ENCODE measurements around the gene ANKZF1. TPM values are rescaled to one million over a fixed set of nuclear protein-coding genes. Genes with fewer than 3 reads are reported as not detected.
A peak's percentile ranks its signal among the peaks of the same experiment; 100 is the strongest.

The ANKZF1 gene
- total RNA-seq, 1 donor from 2014 or later: 38.0 TPM

- TF ChIP-seq CTCF (IDR thresholded peaks at IDR 0.05): no peak
- H3K27me3 Mint-ChIP-seq (ENCODE audit: low read depth): no peaks in the 10 kb centered on the region
- no peak overlapping the region for H3K4me3 Mint-ChIP-seq (ENCODE audit: unreplicated experiment)
- H3K4me1 Mint-ChIP-seq (ENCODE audit: low read depth): peaks cover 55% of the 10 kb centered on the region
- H3K27ac Mint-ChIP-seq (ENCODE audit: unreplicated experiment): no peak overlapping the region
- peak; percentile 69 for DNase-seq (ENCODE audit: low spot score)
- H3K36me3 Mint-ChIP-seq (ENCODE audit: low read depth): peaks cover 11% of the 10 kb centered on the region
- no peaks in the 10 kb centered on the region for H3K9me3 Mint-ChIP-seq (ENCODE audit: low read depth)
Observed at GRCh38 chr2:219284501-219285372, 55.1 kb downstream of the ANKZF1 start.

- H3K27ac Mint-ChIP-seq (ENCODE audit: unreplicated experiment): peak overlapping the region; percentile 51
- no peaks in the 10 kb centered on the region for H3K9me3 Mint-ChIP-seq (ENCODE audit: low read depth)
- no peak for TF ChIP-seq CTCF (IDR thresholded peaks at IDR 0.05)
- no peak overlapping the region for H3K4me3 Mint-ChIP-seq (ENCODE audit: unreplicated experiment)
- peak; percentile 64 for DNase-seq (ENCODE audit: low spot score)
- peaks cover 54% of the 10 kb centered on the region for H3K4me1 Mint-ChIP-seq (ENCODE audit: low read depth)
- H3K27me3 Mint-ChIP-seq (ENCODE audit: low read depth): no peaks in the 10 kb centered on the region
- peaks cover 11% of the 10 kb centered on the region for H3K36me3 Mint-ChIP-seq (ENCODE audit: low read depth)
Observed at GRCh38 chr2:219285373-219285735, 55.7 kb downstream of the ANKZF1 start.

GRCh38 chr2:219285894-219286425 is 56.4 kb downstream of the ANKZF1 start:
- no peak for TF ChIP-seq CTCF (IDR thresholded peaks at IDR 0.05)
- Mint-ChIP-seq H3K4me1 (ENCODE audit: low read depth) (peaks cover 49% of the 10 kb centered on the region), H3K27ac (ENCODE audit: unreplicated experiment) (peak overlapping the region; percentile 78), H3K36me3 (ENCODE audit: low read depth) (peaks cover 11% of the 10 kb centered on the region), H3K27me3 (ENCODE audit: low read depth) (no peaks in the 10 kb centered on the region), H3K9me3 (ENCODE audit: low read depth) (no peaks in the 10 kb centered on the region), H3K4me3 (ENCODE audit: unreplicated experiment) (no peak overlapping the region)
- peak; percentile 81 for DNase-seq (ENCODE audit: low spot score)

Other genes with a start within 250 kb of the ANKZF1 start
- gene FEV, start 244.6 kb upstream of the ANKZF1 start, total RNA-seq: not detected in 3 replicates
- not detected in 3 replicates for gene CRYBA2, start 236.4 kb upstream of the ANKZF1 start, total RNA-seq
- not detected in 3 replicates for gene CFAP65, start 188.3 kb upstream of the ANKZF1 start, total RNA-seq
- gene IHH, start 168.9 kb upstream of the ANKZF1 start, total RNA-seq: 0.19 TPM in 1 of 3 replicates, not detected in the others
- 7.3 to 13.3 TPM (median 12.7 TPM) in 3 replicates for gene NHEJ1, start 69.0 kb upstream of the ANKZF1 start, total RNA-seq
- gene SLC23A3, start 59.8 kb upstream of the ANKZF1 start, total RNA-seq: 2.0 to 2.7 TPM (median 2.4 TPM) in 3 replicates
- 36.1 to 46.3 TPM (median 43.1 TPM) in 3 replicates for gene CNPPD1, start 52.9 kb upstream of the ANKZF1 start, total RNA-seq
- gene RETREG2, start 51.5 kb upstream of the ANKZF1 start, total RNA-seq: 81.1 to 88.0 TPM (median 85.0 TPM) in 3 replicates
- 28.6 to 29.8 TPM (median 29.3 TPM) in 3 replicates for gene ZFAND2B, start 23.0 kb upstream of the ANKZF1 start, total RNA-seq
- gene ABCB6, start 10.8 kb upstream of the ANKZF1 start, total RNA-seq: 27.1 to 39.0 TPM (median 27.4 TPM) in 3 replicates
- 75.2 to 82.8 TPM (median 75.5 TPM) in 3 replicates for gene ATG9A, start 170 bp upstream of the ANKZF1 start, total RNA-seq
- gene GLB1L, start 15.6 kb downstream of the ANKZF1 start, total RNA-seq: 2.9 to 7.3 TPM (median 3.0 TPM) in 3 replicates
- 24.4 to 32.0 TPM (median 25.9 TPM) in 3 replicates for gene STK16, start 15.7 kb downstream of the ANKZF1 start, total RNA-seq
- gene TUBA4B, start 23.4 kb downstream of the ANKZF1 start, total RNA-seq: not detected in 3 replicates
- 9.4 to 19.7 TPM (median 11.5 TPM) in 3 replicates for gene TUBA4A, start 24.1 kb downstream of the ANKZF1 start, total RNA-seq
- 50.7 to 55.6 TPM (median 55.0 TPM) in 3 replicates for gene DNAJB2, start 49.6 kb downstream of the ANKZF1 start, total RNA-seq
- 0.67 to 0.87 TPM (median 0.80 TPM) in 3 replicates for gene PTPRN, start 79.6 kb downstream of the ANKZF1 start, total RNA-seq
- gene RESP18, start 102.9 kb downstream of the ANKZF1 start, total RNA-seq: not detected in 3 replicates
- 42.3 to 47.9 TPM (median 43.5 TPM) in 3 replicates for gene DNPEP, start 158.1 kb downstream of the ANKZF1 start, total RNA-seq
- gene DES, start 188.6 kb downstream of the ANKZF1 start, total RNA-seq: 0.70 to 19.8 TPM (median 15.5 TPM) in 3 replicates
- 62.9 to 94.9 TPM (median 89.7 TPM) in 3 replicates for gene SPEG, start 205.0 kb downstream of the ANKZF1 start, total RNA-seq

All from chondrocyte (in vitro differentiated cells).